NCI-H510A (cell line): ENCODE measurements around the gene STK32C.

Experiments used
- DNase-seq: peaks from one replicate; lab custom pipeline; 2025; lab: John Stamatoyannopoulos, UW

The STK32C gene

DNA sequence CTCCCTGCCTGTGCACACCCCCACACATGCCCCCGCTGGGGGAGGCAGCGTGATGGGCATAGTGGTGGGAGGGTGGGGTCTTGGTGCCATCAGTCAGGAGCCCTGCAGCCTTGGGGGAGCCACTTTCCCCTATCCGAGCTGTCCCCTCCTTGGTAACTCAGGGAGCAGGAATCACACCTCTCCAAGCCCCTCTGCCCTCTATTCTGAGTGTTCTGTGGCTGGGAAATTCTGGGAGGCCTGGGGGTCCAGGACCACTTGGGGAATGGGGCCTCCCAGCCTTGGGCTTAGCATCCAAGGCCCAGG lies 109.7 kb downstream of the STK32C start:
- DNase-seq, result no peak

DNA sequence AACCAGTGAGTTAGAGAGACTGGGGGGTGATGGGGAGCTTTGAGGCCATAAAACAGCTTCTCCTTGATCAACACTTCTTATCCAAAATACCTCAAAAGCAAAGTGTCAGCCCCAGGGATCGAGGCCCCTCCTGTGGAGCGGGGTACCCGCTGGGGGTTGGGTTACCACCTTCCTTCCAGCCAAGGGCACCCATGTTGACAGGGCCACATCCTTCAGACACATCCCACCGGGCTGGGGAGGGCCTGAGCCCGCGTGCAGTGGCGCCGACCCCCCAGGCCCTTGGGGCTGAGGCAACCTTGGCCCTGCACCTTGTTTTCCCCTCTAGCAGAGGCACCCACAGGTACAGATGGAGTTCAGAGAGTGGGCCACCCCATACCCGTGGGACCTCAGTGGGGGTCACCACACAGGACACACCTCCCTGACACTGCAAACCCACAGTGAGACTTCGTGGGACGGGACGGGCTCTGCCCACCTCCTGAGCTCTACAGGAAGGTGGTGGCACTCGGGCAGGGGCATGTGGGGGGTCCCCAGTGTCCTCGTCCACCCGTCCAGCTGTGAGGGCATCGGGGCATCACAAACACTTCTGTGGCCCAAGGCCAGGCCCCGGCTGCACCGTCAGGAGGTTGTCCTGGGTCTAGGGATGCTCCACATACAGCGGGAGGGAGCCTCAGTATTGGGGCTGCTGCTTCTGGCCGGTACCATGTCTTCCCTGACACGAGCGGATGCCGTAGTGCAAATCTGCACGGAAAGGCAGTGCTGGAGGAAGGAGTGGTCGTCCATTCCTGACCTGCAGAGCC lies 110.3 kb downstream of the STK32C start:
- DNase-seq, result no peak

DNA sequence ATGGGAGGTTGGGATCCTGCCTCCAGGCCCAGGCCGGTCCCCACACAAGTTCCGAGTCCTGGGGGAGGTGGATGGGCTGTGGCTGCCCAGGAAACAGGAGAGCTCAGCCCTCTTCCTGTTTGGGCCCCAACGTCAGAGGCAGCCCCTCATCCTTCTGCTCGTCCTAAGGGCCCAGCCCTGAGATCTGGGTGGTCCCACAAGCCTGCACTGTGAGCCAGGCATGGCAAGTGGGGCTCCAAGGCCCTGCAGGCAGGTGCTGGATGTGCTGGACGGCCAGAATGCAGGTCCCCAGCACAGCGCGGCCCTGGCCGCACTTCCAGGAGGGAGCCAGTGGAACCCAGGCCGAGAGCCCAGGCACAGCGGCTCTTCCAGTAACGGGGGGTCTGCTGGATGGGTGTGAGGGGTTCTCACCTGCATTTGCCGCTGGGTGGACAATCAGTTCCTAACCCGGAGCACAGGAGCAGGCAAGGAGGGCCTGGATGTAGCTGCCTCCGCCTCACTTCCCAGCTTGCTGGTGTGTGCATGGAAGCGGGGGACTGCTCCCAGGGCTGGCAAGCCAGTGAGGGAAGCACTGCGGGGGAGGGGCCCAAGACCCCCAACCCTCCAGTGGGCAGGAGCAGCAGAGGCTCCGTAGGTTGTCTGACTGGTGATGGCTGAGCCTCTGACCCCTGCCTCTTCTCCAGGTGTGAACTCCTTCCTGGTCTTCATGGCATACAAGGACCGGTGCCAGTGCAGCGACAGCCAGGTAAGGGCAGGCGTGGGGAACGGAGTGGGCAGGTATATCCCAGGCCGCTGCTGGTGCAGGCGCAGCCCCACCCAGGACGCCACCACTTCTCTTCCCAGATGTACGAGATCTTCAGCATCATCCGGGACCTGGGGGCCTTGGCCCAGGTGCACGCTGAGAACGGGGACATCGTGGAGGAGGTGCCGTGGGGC lies 111.3 kb downstream of the STK32C start:
- DNase-seq, result no peak

DNA sequence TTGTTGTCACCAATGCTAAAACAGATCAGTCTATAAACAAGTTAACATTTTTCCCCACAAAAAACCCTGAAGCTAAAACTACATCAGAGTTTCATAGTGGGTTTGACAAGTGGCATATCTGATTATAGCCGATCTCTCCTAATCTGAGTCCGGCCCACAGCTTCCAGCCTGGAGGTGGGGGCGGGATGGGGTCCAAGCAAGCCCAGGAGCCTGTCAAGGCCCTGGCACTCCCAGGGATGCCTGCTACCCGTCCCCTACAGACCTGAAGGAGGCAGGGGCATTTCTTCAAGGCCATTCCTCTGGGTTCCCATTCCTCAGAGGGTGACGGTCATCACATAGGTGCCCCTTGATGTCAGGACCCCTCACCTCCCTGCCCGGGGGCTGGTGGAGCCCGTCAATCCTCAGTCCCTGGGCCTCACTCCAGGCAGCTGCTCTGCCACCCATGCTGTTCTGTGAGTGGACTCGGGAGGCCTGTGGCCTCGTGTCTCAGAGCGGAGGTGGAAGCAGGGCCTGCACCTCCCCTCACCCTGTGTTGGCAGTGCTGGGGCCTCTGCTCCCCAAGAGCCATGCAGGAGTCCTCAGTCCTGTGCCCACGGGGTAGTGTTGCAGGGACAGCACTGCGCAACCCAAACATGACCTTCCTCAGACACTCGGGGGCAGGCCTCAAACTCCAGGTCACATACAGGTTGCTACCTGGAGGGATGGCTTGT lies 112.2 kb downstream of the STK32C start:
- DNase-seq, result no peak

DNA sequence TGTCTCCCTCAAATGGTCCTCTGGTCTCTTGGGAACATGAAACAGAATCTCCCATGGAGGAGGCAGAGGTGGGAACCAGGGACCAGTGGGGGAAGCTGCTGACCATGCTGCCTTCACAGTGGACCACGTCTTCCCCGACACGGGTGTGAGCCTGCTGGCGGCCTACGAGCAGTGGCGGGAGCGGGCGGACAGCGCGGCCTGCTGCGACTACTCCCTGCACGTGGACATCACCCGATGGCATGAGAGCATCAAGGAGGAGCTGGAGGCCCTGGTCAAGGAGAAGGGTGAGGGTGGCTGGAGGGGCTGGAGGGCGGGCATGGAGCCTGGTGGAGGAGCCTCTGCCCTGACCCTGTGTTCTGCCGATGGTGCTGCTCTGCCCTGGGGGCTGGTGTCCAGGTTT lies 113.0 kb downstream of the STK32C start:
- DNase-seq, result no peak

DNA sequence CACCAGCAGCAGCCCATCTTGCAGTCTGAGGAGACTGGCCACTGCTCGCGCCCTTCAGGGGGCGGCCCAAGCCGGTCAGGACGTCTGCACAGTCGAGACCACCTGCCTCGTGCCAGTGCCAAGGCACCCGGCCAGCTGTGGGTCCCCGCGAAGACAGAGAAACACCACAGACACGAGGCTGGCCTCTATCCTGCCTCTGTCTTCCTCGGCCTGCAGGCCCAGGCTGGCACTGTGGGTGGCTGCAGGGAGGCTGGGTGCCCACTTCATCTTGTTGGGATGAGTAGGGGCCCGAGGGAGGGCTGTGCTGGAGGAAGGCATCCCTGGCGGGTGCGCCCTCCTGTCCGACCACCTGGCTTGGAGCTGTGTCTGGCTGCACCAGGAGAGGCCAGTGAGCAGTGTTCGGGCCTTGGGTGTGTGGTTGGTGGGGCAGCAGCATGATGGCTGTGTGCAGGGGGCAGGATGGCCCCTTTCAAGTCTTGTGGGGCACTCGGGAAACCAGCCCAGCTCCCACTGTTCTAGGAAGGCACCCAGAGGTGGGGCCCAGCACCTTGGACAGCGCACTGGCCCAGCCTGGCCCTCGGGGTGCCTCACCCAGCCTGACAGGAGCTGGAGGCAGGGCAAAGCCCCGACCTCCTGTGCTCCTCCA lies 113.7 kb downstream of the STK32C start:
- no peak for DNase-seq

DNA sequence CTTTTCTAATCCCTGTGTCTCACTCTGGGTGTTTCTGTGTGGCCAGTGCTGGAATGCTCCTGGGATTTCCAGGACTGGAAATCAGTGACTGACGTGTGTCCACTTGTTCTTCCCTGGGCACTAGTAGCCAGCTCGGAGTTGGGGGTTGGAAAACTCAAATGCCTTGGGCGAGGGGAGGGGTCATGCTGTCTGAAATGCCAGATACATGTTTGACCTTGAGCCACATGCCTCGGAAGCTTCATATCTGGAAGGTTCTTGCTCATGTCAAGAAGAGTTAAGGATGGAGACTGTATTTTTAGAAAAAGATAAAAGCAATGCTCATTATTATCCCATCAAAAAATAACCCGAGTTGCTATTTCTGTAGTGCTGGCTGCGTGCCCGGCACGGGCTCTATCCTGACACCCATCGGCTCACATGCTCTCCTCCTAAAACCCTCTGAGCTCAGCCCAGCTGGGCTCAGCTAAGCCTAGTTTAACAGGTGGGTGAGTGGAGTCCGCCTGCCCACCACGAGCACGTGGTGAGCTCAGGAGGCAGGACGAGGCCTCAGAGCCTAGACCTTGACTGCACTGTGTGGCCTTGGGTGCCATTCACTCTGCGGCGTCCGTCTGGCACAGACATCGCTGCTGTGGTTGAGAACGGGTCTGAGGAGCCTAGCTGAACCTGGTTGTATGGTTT lies 114.6 kb downstream of the STK32C start:
- DNase-seq, result no peak

DNA sequence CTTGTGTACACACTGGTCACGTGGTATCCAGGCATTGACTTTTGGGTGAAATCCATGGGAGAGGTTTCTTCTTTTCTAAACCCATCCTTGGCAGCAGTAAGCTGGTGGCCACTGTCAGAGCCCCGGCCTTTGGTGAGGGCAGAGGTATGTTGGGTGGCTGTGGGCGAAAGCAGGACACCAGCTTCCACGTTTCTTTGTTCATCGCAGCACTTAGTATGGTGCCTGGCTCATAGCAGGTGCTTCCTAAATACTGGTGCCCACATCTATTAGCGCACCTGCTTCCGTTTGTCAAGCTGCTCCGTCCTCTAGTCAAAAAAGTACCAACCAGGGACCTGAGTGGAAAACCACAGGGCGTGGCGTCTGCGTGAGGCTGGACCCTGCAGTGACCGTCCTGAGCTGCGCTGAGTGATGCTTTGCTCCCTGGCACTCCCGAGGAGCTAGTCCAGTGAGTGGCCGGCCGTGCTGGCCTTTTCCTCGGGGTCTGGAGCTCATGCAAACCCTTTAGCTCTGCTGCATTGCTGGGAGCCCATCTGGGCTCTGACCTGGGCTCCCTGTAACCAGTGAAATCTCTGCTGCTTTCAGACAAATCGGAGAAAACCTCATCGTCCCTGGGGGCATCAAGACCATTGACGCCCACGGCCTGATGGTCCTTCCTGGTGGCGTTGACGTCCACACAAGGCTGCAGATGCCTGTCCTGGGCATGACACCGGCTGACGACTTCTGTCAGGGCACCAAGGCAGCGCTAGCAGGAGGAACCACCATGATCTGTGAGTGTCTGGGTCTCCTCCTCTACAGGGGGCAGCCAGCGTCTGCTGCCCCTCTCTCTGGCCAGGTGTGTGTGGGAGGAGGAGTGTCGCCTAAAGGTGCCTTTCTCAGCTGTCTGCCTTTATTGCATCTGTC lies 115.4 kb downstream of the STK32C start:
- no peak for DNase-seq

DNA sequence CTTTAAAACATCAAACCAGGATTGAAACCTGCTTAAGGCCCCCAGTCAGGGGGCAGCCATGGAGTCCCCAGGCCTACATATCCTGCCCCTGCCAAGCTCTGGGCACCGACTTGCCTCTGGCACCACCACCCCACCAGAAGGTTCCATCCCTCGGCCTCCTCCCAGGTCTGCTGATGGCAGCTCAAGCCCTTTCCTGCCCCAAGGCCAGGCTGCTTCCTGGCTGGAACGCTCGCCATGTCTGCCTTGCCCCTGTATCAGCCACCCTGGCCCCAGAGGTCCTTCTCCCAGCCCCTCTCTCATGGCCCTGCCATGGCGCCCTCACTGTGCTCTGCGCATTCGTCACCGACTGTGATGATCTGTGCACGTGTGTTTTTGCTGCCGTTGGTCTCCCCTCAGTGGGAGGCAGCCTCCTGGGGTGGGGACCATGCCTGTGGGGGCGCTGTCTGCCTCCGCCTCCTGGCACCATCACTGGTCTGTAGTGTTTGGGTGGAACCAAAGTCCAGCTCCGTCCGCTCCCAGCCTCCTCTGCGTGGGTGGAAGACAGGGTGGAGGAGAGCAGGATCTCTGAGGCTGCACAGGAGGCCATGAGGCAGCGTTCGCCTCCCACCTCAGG lies 117.8 kb downstream of the STK32C start:
- DNase-seq, result no peak

DNA sequence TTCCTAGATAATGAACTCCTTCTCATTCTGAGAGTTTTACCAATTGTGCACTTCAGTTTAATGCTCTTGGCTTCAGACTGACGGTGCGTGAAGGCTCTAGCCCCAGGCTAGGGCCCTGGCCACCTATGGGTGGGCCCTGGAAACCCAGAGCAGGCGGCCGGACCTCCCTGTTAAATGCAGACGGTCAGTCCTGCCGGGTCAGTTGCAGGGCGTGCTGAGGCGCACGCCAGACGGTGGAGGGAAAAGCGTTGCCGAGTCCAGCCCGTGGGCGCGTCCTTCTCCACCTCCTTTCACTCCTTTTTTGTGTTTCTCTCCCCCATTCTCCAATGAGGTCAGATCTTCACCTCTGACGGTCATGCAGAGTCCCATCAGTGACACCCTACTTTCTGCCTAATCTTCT lies 118.7 kb downstream of the STK32C start:
- DNase-seq, result no peak

DNA sequence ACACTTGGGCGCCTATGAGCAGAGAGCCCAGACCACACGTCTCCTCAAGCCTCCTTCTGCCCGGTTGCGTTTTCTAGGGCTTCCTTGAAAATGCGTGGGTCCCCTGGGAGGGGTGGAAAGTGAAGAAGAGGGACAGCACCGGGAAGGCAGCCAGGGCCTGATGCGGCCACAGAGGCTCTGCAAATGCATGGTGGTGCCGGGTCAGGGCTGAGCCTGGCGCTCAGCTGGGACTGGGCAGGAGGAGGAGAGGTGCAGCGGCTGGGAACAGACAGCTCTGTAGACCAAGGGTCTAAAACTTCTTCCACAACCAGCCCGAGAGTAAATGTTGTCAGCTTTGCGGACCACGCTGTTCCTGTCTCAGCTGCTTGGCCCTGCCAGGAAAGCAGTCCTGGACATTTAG lies 119.4 kb downstream of the STK32C start:
- no peak for DNase-seq

DNA sequence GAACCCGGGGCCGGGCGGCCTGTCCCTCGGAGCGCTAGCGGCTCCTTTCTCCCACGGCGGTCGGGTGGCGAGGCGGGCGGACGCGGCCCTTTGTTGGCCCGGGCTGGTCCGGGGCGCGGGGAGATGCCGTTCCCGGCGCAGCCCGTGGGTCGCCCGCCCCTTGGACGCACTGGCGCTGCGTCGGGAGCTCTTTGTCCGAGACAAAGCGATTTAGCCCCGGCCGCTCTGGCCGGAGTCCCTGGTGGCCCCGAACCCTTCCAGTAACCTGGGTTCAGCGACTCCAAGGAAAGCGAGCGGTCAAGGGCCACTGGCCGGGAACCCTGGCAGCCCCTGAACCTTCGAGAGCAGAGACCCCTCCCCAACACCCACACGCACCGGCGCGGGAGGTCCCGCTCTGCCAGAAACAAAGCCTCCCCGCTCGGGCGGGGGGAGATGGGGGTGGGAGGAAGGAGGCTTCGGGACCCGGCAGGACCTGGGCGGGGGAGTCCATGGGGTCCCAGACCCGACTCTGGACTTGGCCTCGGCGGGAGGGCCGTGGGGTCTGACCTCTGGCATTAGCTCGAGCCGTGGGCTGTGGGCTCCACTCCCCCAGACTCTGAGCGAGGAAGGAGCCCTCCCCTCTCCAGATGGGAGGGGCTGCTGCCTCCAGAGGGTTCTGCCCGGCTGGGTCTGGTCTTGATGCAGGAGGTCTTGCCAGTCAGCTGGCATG lies 120.2 kb downstream of the STK32C start:
- DNase-seq, result no peak

DNA sequence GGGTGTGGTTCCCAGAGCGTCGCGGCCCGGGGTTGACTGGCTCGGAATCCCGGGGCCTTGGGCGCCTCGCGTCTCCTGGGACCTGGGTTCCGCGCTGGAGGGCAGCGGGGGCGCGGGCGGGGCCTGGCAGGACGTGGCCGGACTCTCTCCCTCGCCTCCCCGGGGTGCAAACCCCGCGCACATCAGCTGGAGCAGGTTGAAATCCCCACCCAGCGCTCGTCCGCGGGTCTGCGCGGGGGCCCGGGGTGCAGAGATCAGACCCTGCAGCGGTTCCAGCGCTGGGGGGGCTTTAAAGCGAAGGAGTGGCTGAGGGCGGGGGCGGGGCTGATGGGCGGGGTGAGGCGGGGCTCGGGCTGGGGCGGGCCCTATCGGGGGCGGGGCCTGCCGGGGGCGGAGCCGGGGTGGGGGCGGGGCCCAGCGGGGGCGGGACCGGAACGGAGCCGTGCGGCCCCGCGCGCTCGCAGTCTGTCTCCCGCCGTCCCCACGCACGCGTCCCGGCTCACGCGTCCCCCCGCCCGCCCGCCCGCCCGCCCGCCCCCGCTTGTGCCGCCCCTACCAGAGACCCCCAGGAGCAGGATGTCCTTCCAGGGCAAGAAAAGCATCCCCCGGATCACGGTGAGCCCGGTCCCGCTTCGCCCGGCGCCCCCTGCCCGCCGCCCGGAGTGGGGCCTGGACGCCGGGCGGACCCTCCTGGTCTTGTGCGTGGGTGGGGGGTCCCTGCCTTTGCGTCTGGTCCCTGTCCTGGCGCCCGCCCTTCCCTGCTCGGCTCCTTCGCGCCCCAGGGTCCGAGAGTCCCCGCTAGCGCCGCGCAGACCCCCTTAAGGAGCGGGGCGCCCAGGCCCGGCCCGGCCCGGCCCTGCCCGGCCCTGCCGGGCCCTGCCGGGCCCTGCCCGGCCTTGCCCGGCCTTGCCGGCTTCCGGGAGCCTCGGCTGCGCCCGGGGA lies 121.0 kb downstream of the STK32C start, which contains the start of gene DPYSL4:
DPYSL4 (plus strand) TSS at position 461 of the 942 bp plus-strand sequence; CDS start at position 577, 116 bp downstream.
- DNase-seq, result no peak

DNA sequence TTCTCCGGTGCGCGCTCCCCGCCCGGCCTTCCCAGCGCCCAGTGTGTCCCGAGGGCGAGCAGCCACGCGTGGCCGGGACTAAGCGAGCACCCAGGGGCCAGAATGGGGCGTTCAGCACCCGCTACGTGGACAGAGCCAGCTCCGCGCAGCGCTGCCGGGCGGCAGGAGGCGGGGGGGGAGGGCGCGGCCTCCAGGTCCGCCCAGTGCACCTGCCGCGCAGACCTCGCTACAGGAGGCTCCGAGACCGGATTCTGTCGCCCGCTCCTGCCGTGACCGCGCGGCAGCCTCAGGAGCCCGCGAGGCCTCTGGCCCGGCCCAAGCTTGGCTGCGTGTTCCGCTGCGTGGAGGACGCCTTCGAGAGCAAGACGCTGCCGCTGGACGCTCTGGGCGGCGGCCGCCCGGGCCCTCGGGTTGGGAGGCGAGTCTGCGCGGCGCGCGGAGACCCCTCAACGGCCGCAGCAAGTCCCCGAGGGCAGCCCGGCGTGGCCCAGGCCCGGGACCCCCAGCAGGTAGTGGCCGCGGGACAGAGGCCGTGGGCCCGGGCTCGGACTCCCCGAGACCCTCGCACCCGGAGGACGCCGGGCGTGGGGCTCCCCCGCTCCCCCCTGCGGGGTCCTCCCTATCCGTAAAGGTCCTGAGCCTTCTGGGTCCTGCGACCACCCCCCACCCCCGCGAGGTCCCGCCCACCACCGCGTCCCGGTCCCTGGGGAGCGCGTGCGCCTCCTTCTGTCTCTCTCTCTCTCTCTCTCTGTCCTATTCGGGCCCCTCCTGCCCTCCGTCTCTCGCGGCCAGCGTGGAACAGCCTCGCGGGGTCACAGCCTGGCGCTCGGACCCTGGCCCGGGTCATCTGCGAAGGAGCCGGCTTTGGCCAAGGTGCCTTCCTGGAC lies 121.9 kb downstream of the STK32C start:
- DNase-seq, result peak; percentile 23

DNA sequence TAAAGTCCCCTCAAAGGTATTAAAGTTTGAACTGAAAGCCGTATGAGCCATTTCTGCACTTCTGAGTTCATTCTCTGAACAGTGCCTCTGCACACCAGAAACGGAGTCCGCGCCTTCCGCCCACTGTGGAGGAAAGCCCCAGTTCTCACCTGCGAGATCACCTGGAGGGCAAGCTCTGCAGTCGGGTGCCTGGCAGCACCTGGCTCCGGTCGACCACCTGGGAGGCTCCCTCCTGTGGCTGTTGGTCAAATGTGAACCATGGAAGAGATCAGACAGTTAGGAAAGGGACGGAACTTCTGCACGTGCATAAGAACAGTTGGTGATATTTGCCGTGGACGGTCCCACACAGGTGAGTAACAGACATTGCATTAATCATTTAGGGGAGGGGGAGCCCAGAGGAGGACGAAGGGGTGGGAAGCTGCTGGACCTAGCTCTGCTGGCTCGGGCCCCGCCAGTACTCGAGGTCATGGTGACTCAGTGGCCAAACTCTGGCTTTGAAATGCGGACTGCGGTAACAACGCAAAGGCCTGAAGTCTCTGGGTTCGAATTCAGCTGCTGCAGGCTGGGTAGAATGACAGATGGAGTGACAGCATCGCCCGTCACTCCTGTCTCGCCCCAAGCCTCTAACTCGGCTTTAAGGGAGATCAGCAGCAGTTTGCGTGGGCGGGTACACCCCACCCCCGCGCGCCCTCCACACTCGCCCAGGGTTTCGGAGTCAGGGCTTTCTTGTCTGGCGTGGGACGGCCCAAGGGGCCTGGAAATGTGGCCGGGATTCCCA lies 122.7 kb downstream of the STK32C start:
- DNase-seq, result no peak

DNA sequence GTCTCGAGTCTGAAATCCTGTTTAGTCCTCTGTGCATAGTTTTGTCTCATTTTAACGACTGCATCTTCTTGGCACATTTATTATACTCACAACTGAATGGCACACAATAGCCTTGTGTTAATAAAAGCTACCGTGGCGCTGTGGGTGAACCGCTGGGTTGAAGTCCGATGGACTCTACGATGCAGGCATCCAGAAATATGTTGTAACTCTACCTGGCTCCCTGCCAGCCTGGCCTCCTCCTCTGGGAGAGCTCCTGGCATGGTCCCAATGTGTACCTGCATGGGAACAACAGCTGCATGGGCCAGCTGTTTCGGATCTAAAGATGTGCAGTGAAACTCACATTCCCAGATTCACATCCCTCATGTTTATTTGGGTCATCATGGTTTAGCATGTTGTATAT lies 124.7 kb downstream of the STK32C start:
- DNase-seq, result peak; percentile 50
